Measurements from ENCODE around the gene CLHC1. TPM values are rescaled to one million over a fixed set of nuclear protein-coding genes. Genes with fewer than 3 reads are reported as not detected.

CLHC1 gene
- total and polyA plus RNA-seq, 2 of the 8 experiments (the other 6 are each of a cell fraction or from before 2014, with no cell fraction given): 2.6 to 10.8 TPM

- TF ChIP-seq MAX (IDR thresholded peaks at IDR 0.05) (no peak), JUND (IDR thresholded peaks at IDR 0.05; ENCODE audit: low read length) (no peak), TAF1 (IDR thresholded peaks at IDR 0.05; ENCODE audit: low read depth, low read length) (peak; percentile 71), BACH1 (IDR thresholded peaks at IDR 0.05; ENCODE audit: low read length) (no peak; the same call in 1 of the 2 replicates), EZH2 (IDR thresholded peaks at IDR 0.05; ENCODE audit: low read depth, low read length, severe bottlenecking) (no peak), CREB1 (IDR thresholded peaks at IDR 0.05) (no peak), ZNF274 (IDR thresholded peaks at IDR 0.05; ENCODE audit: borderline replicate concordance, extremely low read depth, low read length) (no peak), SP1 (IDR thresholded peaks at IDR 0.05; ENCODE audit: low read depth, low read length) (peak; percentile 89), GABPA (IDR thresholded peaks at IDR 0.05; ENCODE audit: borderline replicate concordance, insufficient read depth, low read length) (no peak), RXRA (IDR thresholded peaks at IDR 0.05; ENCODE audit: insufficient read depth, low read depth, low read length) (no peak), HDAC2 (IDR thresholded peaks at IDR 0.05; ENCODE audit: borderline replicate concordance in 1 of 2, low read depth in 2 of 2, low read length in 2 of 2) (no peak; a peak in 1 of 4 replicates), RFX5 (IDR thresholded peaks at IDR 0.05; ENCODE audit: borderline replicate concordance, low read depth, low read length) (no peak), NRF1 (IDR thresholded peaks at IDR 0.05; ENCODE audit: low read depth, low read length) (no peak), JUN (IDR thresholded peaks at IDR 0.05; ENCODE audit: low read depth, low read length) (no peak), E2F6 (IDR thresholded peaks at IDR 0.05) (no peak), TBP (IDR thresholded peaks at IDR 0.05; ENCODE audit: low read depth, low read length) (0 out of 2 replicates have a peak, but pooled peaks have one; percentile 42), SP4 (IDR thresholded peaks at IDR 0.05; ENCODE audit: low read length) (no peak), SIN3A (conservative IDR thresholded peaks at IDR 0.05 in 1 of 2, IDR thresholded peaks at IDR 0.05 in 1 of 2; ENCODE audit: low read depth in 1 of 2, low read length in 2 of 2) (no peak; a peak in 1 of 4 replicates), MAFK (IDR thresholded peaks at IDR 0.05; ENCODE audit: low read depth, low read length) (peak; percentile 68; the same call in 1 of the 2 replicates), BRCA1 (IDR thresholded peaks at IDR 0.05; ENCODE audit: low read depth, low read length) (no peak), EGR1 (IDR thresholded peaks at IDR 0.05; ENCODE audit: borderline replicate concordance, low read depth, low read length) (no peak), USF2 (IDR thresholded peaks at IDR 0.05; ENCODE audit: low read length) (peak; percentile 76)
Observed at GRCh38 chr2:55133467-55134315, 98.4 kb downstream of the CLHC1 start (continued).
